ENCODE measurements around the gene EDARADD.

The EDARADD gene

GRCh38 chr1:236425031-236425663, 31.1 kb downstream of the EDARADD start:
- WGBS (ENCODE audit: extremely low coverage, insufficient coverage, low lambda C conversion rate) = no CpG with 5 or more reads among the region's 14 CpGs
- H4K8ac ChIP-seq (ENCODE audit: low read depth, low read length) = no peak overlapping the region

GRCh38 chr1:236426215-236426614, 32.1 kb downstream of the EDARADD start:
- H3K23ac ChIP-seq (ENCODE audit: low read length) = no peak overlapping the region
- H3K27ac ChIP-seq (ENCODE audit: low read depth, low read length) = no peak overlapping the region
- H2BK5ac ChIP-seq (ENCODE audit: low read length) = no peak overlapping the region
- H3K27me3 ChIP-seq (ENCODE audit: insufficient read depth, low read length, poor library complexity) = no peaks in the 10 kb centered on the region
- no peak overlapping the region for H3K9ac ChIP-seq (ENCODE audit: low read length)
- no peak overlapping the region for H3K18ac ChIP-seq (ENCODE audit: low read length)
- no CpG with 5 or more reads among the region's 3 CpGs for WGBS (ENCODE audit: extremely low coverage, insufficient coverage, low lambda C conversion rate)
- H3K4me1 ChIP-seq (ENCODE audit: control insufficient read depth, low read depth, low read length) = no peaks in the 10 kb centered on the region
- H3K56ac ChIP-seq (ENCODE audit: low read length) = no peak overlapping the region
- no peaks in the 10 kb centered on the region for H3K36me3 ChIP-seq (ENCODE audit: control insufficient read depth, insufficient read depth, low read length)
- DNase-seq = no peak
- no peaks in the 10 kb centered on the region for H3K79me1 ChIP-seq (ENCODE audit: low read length)
- no peak overlapping the region for H4K8ac ChIP-seq (ENCODE audit: low read depth, low read length)
- H2AK5ac ChIP-seq (ENCODE audit: low read length) = no peak overlapping the region
- H2BK120ac ChIP-seq (ENCODE audit: low read depth, low read length) = no peak overlapping the region
- H3K4me2 ChIP-seq (ENCODE audit: low read length) = no peak overlapping the region
- H3K4me3 ChIP-seq (ENCODE audit: low read length) = no peak overlapping the region
- no peaks in the 10 kb centered on the region for H3K79me2 ChIP-seq (ENCODE audit: control insufficient read depth, insufficient read depth, low read length)
- H4K5ac ChIP-seq (ENCODE audit: low read length) = no peak overlapping the region
- no peak overlapping the region for H2BK15ac ChIP-seq (replicated peaks; ENCODE audit: low read depth)
- H3K4ac ChIP-seq (ENCODE audit: low read depth, low read length) = no peak overlapping the region

More at GRCh38 chr1:236425031-236425663, 31.1 kb downstream of the EDARADD start:
- no peak overlapping the region for H2BK5ac ChIP-seq (ENCODE audit: low read length)
- H3K27me3 ChIP-seq (ENCODE audit: insufficient read depth, low read length, poor library complexity) = no peaks in the 10 kb centered on the region
- H3K23ac ChIP-seq (ENCODE audit: low read length) = no peak overlapping the region
- no peak for DNase-seq
- no peaks in the 10 kb centered on the region for H3K36me3 ChIP-seq (ENCODE audit: control insufficient read depth, insufficient read depth, low read length)
- no peak overlapping the region for H3K4me2 ChIP-seq (ENCODE audit: low read length)
- no peaks in the 10 kb centered on the region for H3K79me1 ChIP-seq (ENCODE audit: low read length)
- H2AK5ac ChIP-seq (ENCODE audit: low read length) = no peak overlapping the region
- no peak overlapping the region for H3K4me3 ChIP-seq (ENCODE audit: low read length)
- no peak overlapping the region for H4K5ac ChIP-seq (ENCODE audit: low read length)
- H3K18ac ChIP-seq (ENCODE audit: low read length) = no peak overlapping the region
- no peak overlapping the region for H2BK15ac ChIP-seq (replicated peaks; ENCODE audit: low read depth)
- no peak overlapping the region for H3K4ac ChIP-seq (ENCODE audit: low read depth, low read length)
- H3K56ac ChIP-seq (ENCODE audit: low read length) = no peak overlapping the region
- H3K27ac ChIP-seq (ENCODE audit: low read depth, low read length) = no peak overlapping the region
- no peaks in the 10 kb centered on the region for H3K4me1 ChIP-seq (ENCODE audit: control insufficient read depth, low read depth, low read length)
- H2BK120ac ChIP-seq (ENCODE audit: low read depth, low read length) = no peak overlapping the region
- H3K79me2 ChIP-seq (ENCODE audit: control insufficient read depth, insufficient read depth, low read length) = no peaks in the 10 kb centered on the region
- H3K9ac ChIP-seq (ENCODE audit: low read length) = no peak overlapping the region

- Histone ChIP-seq H3K27ac (ENCODE audit: low read depth, low read length) (no peak overlapping the region), H2BK120ac (ENCODE audit: low read depth, low read length) (no peak overlapping the region), H3K27me3 (ENCODE audit: insufficient read depth, low read length, poor library complexity) (no peaks in the 10 kb centered on the region), H3K79me2 (ENCODE audit: control insufficient read depth, insufficient read depth, low read length) (no peaks in the 10 kb centered on the region), H3K4me2 (ENCODE audit: low read length) (no peak overlapping the region), H3K56ac (ENCODE audit: low read length) (no peak overlapping the region), H3K36me3 (ENCODE audit: control insufficient read depth, insufficient read depth, low read length) (no peaks in the 10 kb centered on the region), H3K4me3 (ENCODE audit: low read length) (no peak overlapping the region), H2AK5ac (ENCODE audit: low read length) (no peak overlapping the region), H3K23ac (ENCODE audit: low read length) (no peak overlapping the region), H3K4me1 (ENCODE audit: control insufficient read depth, low read depth, low read length) (no peaks in the 10 kb centered on the region), H2BK15ac (replicated peaks; ENCODE audit: low read depth) (no peak overlapping the region), H2BK5ac (ENCODE audit: low read length) (no peak overlapping the region), H3K9ac (ENCODE audit: low read length) (no peak overlapping the region), H3K4ac (ENCODE audit: low read depth, low read length) (no peak overlapping the region), H4K8ac (ENCODE audit: low read depth, low read length) (no peak overlapping the region), H4K5ac (ENCODE audit: low read length) (no peak overlapping the region), H3K18ac (ENCODE audit: low read length) (no peak overlapping the region), H3K79me1 (ENCODE audit: low read length) (no peaks in the 10 kb centered on the region)
- no peak for DNase-seq
Measured at GRCh38 chr1:236429715-236430274, 35.7 kb downstream of the EDARADD start.

- no peak overlapping the region for H3K9ac ChIP-seq (ENCODE audit: low read length)
- no peak overlapping the region for H4K5ac ChIP-seq (ENCODE audit: low read length)
- no peaks in the 10 kb centered on the region for H3K36me3 ChIP-seq (ENCODE audit: control insufficient read depth, insufficient read depth, low read length)
- H2AK5ac ChIP-seq (ENCODE audit: low read length) = no peak overlapping the region
- H3K79me2 ChIP-seq (ENCODE audit: control insufficient read depth, insufficient read depth, low read length) = no peaks in the 10 kb centered on the region
- H2BK15ac ChIP-seq (replicated peaks; ENCODE audit: low read depth) = no peak overlapping the region
- H3K56ac ChIP-seq (ENCODE audit: low read length) = no peak overlapping the region
- no peak overlapping the region for H3K4me3 ChIP-seq (ENCODE audit: low read length)
- H3K27me3 ChIP-seq (ENCODE audit: insufficient read depth, low read length, poor library complexity) = no peaks in the 10 kb centered on the region
- no peak overlapping the region for H3K4me2 ChIP-seq (ENCODE audit: low read length)
- H4K8ac ChIP-seq (ENCODE audit: low read depth, low read length) = no peak overlapping the region
- no peak overlapping the region for H3K4ac ChIP-seq (ENCODE audit: low read depth, low read length)
- no peak overlapping the region for H2BK120ac ChIP-seq (ENCODE audit: low read depth, low read length)
- H3K18ac ChIP-seq (ENCODE audit: low read length) = no peak overlapping the region
- H3K23ac ChIP-seq (ENCODE audit: low read length) = no peak overlapping the region
- no peak for DNase-seq
- WGBS (ENCODE audit: extremely low coverage, insufficient coverage, low lambda C conversion rate) = no CpG with 5 or more reads among the region's 6 CpGs
- no peaks in the 10 kb centered on the region for H3K79me1 ChIP-seq (ENCODE audit: low read length)
- H3K27ac ChIP-seq (ENCODE audit: low read depth, low read length) = no peak overlapping the region
- no peaks in the 10 kb centered on the region for H3K4me1 ChIP-seq (ENCODE audit: control insufficient read depth, low read depth, low read length)
- H2BK5ac ChIP-seq (ENCODE audit: low read length) = no peak overlapping the region
Measured at GRCh38 chr1:236433819-236434315, 39.8 kb downstream of the EDARADD start.

GRCh38 chr1:236438614-236439013, 44.5 kb downstream of the EDARADD start:
- H3K79me2 ChIP-seq (ENCODE audit: control insufficient read depth, insufficient read depth, low read length) = no peaks in the 10 kb centered on the region
- H2BK120ac ChIP-seq (ENCODE audit: low read depth, low read length) = no peak overlapping the region
- no peak overlapping the region for H3K4me3 ChIP-seq (ENCODE audit: low read length)
- no peak overlapping the region for H2BK15ac ChIP-seq (replicated peaks; ENCODE audit: low read depth)
- no peaks in the 10 kb centered on the region for H3K27me3 ChIP-seq (ENCODE audit: insufficient read depth, low read length, poor library complexity)
- H3K79me1 ChIP-seq (ENCODE audit: low read length) = no peaks in the 10 kb centered on the region
- H3K23ac ChIP-seq (ENCODE audit: low read length) = no peak overlapping the region
- no peaks in the 10 kb centered on the region for H3K4me1 ChIP-seq (ENCODE audit: control insufficient read depth, low read depth, low read length)
- no peak overlapping the region for H4K5ac ChIP-seq (ENCODE audit: low read length)
- no peak overlapping the region for H4K8ac ChIP-seq (ENCODE audit: low read depth, low read length)
- H3K36me3 ChIP-seq (ENCODE audit: control insufficient read depth, insufficient read depth, low read length) = no peaks in the 10 kb centered on the region
- WGBS (ENCODE audit: extremely low coverage, insufficient coverage, low lambda C conversion rate) = no CpG with 5 or more reads among the region's 9 CpGs
- DNase-seq = no peak
- H2AK5ac ChIP-seq (ENCODE audit: low read length) = no peak overlapping the region
- H2BK5ac ChIP-seq (ENCODE audit: low read length) = no peak overlapping the region
- no peak overlapping the region for H3K56ac ChIP-seq (ENCODE audit: low read length)
- H3K4ac ChIP-seq (ENCODE audit: low read depth, low read length) = no peak overlapping the region
- no peak overlapping the region for H3K4me2 ChIP-seq (ENCODE audit: low read length)
- H3K18ac ChIP-seq (ENCODE audit: low read length) = no peak overlapping the region
- H3K9ac ChIP-seq (ENCODE audit: low read length) = no peak overlapping the region
- no peak overlapping the region for H3K27ac ChIP-seq (ENCODE audit: low read depth, low read length)

GRCh38 chr1:236440373-236440772, 46.3 kb downstream of the EDARADD start:
- H3K4ac ChIP-seq (ENCODE audit: low read depth, low read length) = no peak overlapping the region
- no peaks in the 10 kb centered on the region for H3K79me2 ChIP-seq (ENCODE audit: control insufficient read depth, insufficient read depth, low read length)
- no peak overlapping the region for H3K4me2 ChIP-seq (ENCODE audit: low read length)
- H2AK5ac ChIP-seq (ENCODE audit: low read length) = no peak overlapping the region
- H3K18ac ChIP-seq (ENCODE audit: low read length) = no peak overlapping the region
- no peak overlapping the region for H3K9ac ChIP-seq (ENCODE audit: low read length)
- no peak overlapping the region for H3K4me3 ChIP-seq (ENCODE audit: low read length)
- no peak overlapping the region for H2BK120ac ChIP-seq (ENCODE audit: low read depth, low read length)
- no peak overlapping the region for H3K27ac ChIP-seq (ENCODE audit: low read depth, low read length)
- no peak overlapping the region for H3K56ac ChIP-seq (ENCODE audit: low read length)
- no peak overlapping the region for H3K23ac ChIP-seq (ENCODE audit: low read length)
- H4K8ac ChIP-seq (ENCODE audit: low read depth, low read length) = no peak overlapping the region
- no CpG with 5 or more reads among the region's 2 CpGs for WGBS (ENCODE audit: extremely low coverage, insufficient coverage, low lambda C conversion rate)
- no peaks in the 10 kb centered on the region for H3K27me3 ChIP-seq (ENCODE audit: insufficient read depth, low read length, poor library complexity)
- H4K5ac ChIP-seq (ENCODE audit: low read length) = no peak overlapping the region
- H3K4me1 ChIP-seq (ENCODE audit: control insufficient read depth, low read depth, low read length) = no peaks in the 10 kb centered on the region
- H2BK15ac ChIP-seq (replicated peaks; ENCODE audit: low read depth) = no peak overlapping the region
- H3K36me3 ChIP-seq (ENCODE audit: control insufficient read depth, insufficient read depth, low read length) = no peaks in the 10 kb centered on the region
- no peaks in the 10 kb centered on the region for H3K79me1 ChIP-seq (ENCODE audit: low read length)
- no peak overlapping the region for H2BK5ac ChIP-seq (ENCODE audit: low read length)
- no peak for DNase-seq
